Thoracic aorta (tissue), 2 donors: ENCODE measurements around the gene TRIM9. TPM values are rescaled to one million over a fixed set of nuclear protein-coding genes. Genes with fewer than 3 reads are reported as not detected.

Experiments
- ATAC-seq: fragments of 150-250 bp; one replicate; pipeline ENCODE4 v1.8.0; 2017; ENCODE audit warnings: low read depth; ENCODE audit not compliant: insufficient number of reproducible peaks, low FRiP score
- DNase-seq: peaks from one replicate; pipeline ENCODE4 v3.0.0-alpha.2; 2020; ENCODE audit warnings: low spot score
- H3K27ac ChIP-seq, 2 donors: fragments of 200-600 bp; sonication (generic); 1 replicate in 1 of 2; 2 replicates in 1 of 2; pipeline ENCODE4 v1.5.1; 2016; ENCODE audit warnings: mild to moderate bottlenecking in 2 of 2, moderate library complexity in 2 of 2
- H3K27me3 ChIP-seq: fragments of 200-600 bp; sonication (generic); replicated peaks from 2 replicates; pipeline ENCODE4 v1.6.0; 2016; ENCODE audit warnings: mild to moderate bottlenecking; ENCODE audit not compliant: insufficient read depth
- H3K36me3 ChIP-seq: fragments of 200-600 bp; sonication (generic); one replicate; pipeline ENCODE4 v1.5.1; 2016
- H3K4me1 ChIP-seq, 2 donors: fragments of 200-600 bp; sonication (generic); 1 replicate in 1 of 2; 2 replicates in 1 of 2; pipeline versions ENCODE4 v1.5.1 to v1.6.0; 2016; ENCODE audit warnings: low read depth in 2 of 2, mild to moderate bottlenecking in 1 of 2; ENCODE audit not compliant: control insufficient read depth in 1 of 2
- H3K4me3 ChIP-seq: fragments of 200-600 bp; sonication (generic); 2 replicates; pipeline ENCODE4 v1.5.1; 2016; ENCODE audit warnings: mild to moderate bottlenecking
- H3K9me3 ChIP-seq: fragments of 200-600 bp; sonication (generic); 2 replicates; pipeline ENCODE4 v1.5.1; 2016
- total RNA-seq, 2 donors: library from RNA; depleted of rRNA; stranded (reverse); fragments of >200 nt; gene quantifications; one replicate each; pipeline versions ENCODE4 v1.1.0 to v1.2.3, GENCODE V29; 2016
- TF ChIP-seq, protein P1 (sequence below): fragments of 200-600 bp; sonication (generic); IDR thresholded peaks from one replicate; pipeline ENCODE4 v1.5.1; 2019; ENCODE audit warnings: antibody characterized with exemption

TRIM9 gene
- total RNA-seq, 2 donors from 2014 or later: 0.41 to 2.1 TPM

DNA sequence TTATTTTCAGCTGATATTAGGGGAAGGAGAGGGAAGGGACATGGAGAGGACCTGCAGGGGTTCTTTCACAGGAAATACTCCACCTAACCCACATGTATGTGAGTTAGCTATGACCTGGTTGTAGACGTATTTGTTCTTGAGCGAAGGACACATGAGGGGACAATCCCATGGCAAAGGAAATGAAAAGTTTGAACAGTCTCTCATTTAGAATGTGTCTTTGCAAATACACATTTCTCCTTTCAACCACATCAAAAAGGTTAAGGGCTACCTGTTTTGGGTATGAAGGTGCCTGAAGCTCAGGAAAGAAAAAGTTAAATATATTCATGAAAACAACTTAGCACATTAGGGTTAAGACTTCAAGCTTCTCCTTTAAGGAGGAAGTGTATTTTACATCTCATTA is 158.0 kb downstream of the TRIM9 start:
- DNase-seq (no peak), ATAC-seq (no peak)
- H3K27ac ChIP-seq: no peak overlapping the region
- H3K27me3 ChIP-seq: no peaks in the 10 kb centered on the region
- H3K4me1 ChIP-seq: no peaks in the 10 kb centered on the region
- no peak overlapping the region for H3K4me3 ChIP-seq
- peaks cover 14% of the 10 kb centered on the region for H3K36me3 ChIP-seq
- no peaks in the 10 kb centered on the region for H3K9me3 ChIP-seq
- TF ChIP-seq, protein P1, sequence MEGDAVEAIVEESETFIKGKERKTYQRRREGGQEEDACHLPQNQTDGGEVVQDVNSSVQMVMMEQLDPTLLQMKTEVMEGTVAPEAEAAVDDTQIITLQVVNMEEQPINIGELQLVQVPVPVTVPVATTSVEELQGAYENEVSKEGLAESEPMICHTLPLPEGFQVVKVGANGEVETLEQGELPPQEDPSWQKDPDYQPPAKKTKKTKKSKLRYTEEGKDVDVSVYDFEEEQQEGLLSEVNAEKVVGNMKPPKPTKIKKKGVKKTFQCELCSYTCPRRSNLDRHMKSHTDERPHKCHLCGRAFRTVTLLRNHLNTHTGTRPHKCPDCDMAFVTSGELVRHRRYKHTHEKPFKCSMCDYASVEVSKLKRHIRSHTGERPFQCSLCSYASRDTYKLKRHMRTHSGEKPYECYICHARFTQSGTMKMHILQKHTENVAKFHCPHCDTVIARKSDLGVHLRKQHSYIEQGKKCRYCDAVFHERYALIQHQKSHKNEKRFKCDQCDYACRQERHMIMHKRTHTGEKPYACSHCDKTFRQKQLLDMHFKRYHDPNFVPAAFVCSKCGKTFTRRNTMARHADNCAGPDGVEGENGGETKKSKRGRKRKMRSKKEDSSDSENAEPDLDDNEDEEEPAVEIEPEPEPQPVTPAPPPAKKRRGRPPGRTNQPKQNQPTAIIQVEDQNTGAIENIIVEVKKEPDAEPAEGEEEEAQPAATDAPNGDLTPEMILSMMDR: no peak

DNA sequence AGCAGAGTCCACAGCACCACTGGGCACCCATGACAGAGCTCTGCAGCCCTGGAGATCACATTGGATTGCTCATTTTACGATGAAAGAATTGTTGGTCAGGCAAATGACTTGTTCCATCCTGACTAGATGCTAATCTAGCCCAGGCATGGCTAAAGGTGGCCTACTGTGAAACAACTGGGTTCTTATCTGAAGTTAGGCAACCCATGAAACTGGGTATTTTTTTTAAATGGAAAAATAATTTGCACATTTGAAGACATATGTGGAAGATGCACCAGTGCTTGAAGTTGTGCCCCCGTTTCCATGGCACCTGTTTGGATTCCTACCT is 158.9 kb downstream of the TRIM9 start:
- Histone ChIP-seq H3K4me3 (no peak overlapping the region), H3K27ac (no peak overlapping the region), H3K4me1 (no peaks in the 10 kb centered on the region), H3K9me3 (no peaks in the 10 kb centered on the region), H3K27me3 (no peaks in the 10 kb centered on the region), H3K36me3 (peaks cover 19% of the 10 kb centered on the region)
- no peak for DNase-seq
- no peak for ATAC-seq
- TF ChIP-seq, protein P1: no peak

DNA sequence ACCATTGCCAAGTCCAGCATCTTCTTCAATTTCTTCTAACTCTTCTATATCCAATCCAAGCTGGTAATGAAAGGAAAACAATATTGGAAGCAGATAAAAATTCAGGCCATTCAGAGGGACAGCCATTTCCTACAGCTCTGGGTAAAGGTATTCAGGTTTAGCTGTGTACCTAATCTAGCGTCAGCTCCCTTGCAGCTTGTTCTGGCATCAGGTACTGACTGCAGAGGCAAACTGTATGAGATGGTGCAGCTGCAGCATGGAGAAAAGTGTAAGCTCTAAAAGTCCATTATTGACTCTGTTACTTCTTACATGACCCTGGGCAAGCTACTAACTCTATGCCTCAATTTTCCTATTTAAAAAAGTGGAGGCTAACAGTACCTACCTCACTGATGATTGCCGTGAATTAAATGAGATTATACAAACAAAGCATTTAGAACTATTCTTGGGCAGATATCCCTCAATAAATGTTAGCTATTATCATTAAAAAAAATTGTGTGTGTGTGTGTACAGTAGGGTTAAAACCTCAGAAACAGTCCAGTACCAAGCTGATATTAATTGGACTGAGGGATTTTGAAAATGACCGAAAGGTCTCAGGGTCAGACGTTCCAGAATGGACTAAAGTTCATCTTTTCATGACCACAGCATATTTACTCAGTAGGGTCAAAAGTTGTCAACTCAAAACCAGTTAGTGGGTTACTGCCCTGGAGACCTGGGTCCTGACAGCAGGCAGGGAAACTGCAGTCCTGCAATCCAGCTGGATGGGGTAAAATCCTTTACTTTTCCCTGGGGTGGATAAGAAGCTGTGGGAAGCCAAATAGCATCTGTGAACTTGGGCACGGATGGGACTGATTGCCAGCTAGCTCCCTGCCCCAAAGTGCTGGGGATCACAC is 159.5 kb downstream of the TRIM9 start:
- TF ChIP-seq, protein P1: no peak
- DNase-seq: no peak
- no peak for ATAC-seq
- Histone ChIP-seq H3K4me1 (no peaks in the 10 kb centered on the region), H3K27ac (no peak overlapping the region), H3K27me3 (no peaks in the 10 kb centered on the region), H3K9me3 (no peaks in the 10 kb centered on the region), H3K36me3 (peaks cover 24% of the 10 kb centered on the region), H3K4me3 (no peak overlapping the region)

DNA sequence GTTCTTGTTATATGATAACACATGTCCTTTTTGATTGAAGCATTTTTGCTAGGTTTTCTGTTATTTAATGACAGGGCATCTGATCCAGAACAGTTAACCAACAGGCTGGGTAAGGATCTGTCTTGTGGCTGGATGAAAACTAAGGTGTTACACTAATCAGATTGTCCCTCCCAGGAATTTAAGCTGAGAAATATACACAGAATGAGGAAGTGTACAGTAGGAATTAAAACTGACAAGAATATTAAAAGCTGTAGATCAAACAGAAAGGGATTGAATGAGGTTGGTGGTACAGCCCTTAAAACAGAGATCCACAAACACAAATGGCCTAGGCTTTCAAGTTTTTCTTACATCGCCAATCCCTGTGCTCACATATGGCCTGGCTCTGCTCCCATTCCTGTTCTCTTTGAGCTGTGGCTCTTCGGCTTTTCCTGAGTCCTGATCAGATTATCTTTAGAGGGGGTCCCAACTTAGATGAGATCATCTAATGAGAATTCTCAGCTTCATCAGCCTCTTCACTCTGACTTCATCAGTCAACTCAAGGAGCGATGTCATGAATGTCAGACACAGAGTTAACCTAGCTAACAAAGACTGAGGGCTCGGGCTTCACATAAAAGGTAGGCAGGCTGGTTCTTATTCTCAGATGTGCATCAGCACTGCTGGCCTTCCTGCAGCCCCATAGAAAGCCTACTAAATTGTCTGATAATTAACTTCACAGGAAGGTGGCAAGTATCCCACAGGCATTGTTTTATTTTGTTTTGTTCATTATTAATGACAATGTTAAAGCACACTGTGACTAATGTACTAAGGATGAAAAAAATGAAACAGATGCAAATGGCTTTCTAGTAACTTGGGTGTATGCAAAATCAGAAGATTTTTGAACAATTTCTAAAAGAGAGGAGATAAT is 162.1 kb downstream of the TRIM9 start:
- Histone ChIP-seq H3K4me1 (no peaks in the 10 kb centered on the region), H3K27me3 (no peaks in the 10 kb centered on the region), H3K36me3 (peaks cover 32% of the 10 kb centered on the region), H3K4me3 (no peak overlapping the region), H3K9me3 (no peaks in the 10 kb centered on the region), H3K27ac (no peak overlapping the region)
- DNase-seq (no peak), ATAC-seq (no peak)
- TF ChIP-seq, protein P1: no peak

DNA sequence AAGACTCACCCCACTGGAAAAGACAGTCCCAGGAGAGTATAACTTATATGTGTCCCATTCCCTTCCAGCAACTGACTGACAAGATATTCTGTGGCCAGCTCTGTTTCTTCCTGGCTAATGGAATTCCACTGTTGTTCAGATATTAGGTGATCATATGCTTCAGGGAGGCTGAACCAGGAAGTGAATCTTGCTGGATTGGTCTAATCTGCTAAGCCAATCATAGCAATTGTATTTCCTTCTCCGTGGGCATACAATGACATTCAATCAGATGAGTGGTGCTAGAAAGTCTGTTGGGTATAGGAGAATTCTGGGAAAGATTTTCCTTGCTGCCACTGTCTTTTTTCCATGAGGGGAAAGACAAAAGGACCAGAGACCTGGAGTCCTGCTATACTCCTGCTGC is 162.7 kb downstream of the TRIM9 start:
- no peak for ATAC-seq
- Histone ChIP-seq H3K27me3 (no peaks in the 10 kb centered on the region), H3K9me3 (no peaks in the 10 kb centered on the region), H3K27ac (no peak overlapping the region), H3K36me3 (peaks cover 33% of the 10 kb centered on the region), H3K4me3 (no peak overlapping the region), H3K4me1 (no peaks in the 10 kb centered on the region)
- TF ChIP-seq, protein P1: no peak
- no peak for DNase-seq
